Stimulated activated naive CD8-positive, alpha-beta T cell treated with anti-CD3 and anti-CD28 coated beads, Interleukin-15, Interleukin-2, amounts not matched to agents 100 ng/mL and 50 ng/mL, for 24 hours (primary cell): ENCODE measurements around the gene MTRR.
A peak's percentile ranks its signal among the peaks of the same experiment; 100 is the strongest.

Source experiments
- H3K27ac Mint-ChIP-seq: one replicate; pipeline ENCODE4 v1.8.0; 2021; ENCODE audit warnings: mild to moderate bottlenecking, mixed read lengths
- H3K27me3 Mint-ChIP-seq: one replicate; pipeline ENCODE4 v1.8.0; 2021; ENCODE audit warnings: mixed read lengths
- H3K36me3 Mint-ChIP-seq: one replicate; pipeline ENCODE4 v1.8.0; 2021; ENCODE audit warnings: low read depth, mixed read lengths
- H3K4me1 Mint-ChIP-seq: one replicate; pipeline ENCODE4 v1.8.0; 2021; ENCODE audit warnings: low read depth, mixed read lengths
- H3K4me3 Mint-ChIP-seq: one replicate; pipeline ENCODE4 v1.8.0; 2021; ENCODE audit warnings: mild to moderate bottlenecking, mixed read lengths
- H3K9me3 Mint-ChIP-seq: one replicate; pipeline ENCODE4 v1.8.0; 2021; ENCODE audit warnings: mixed read lengths

The MTRR gene

DNA sequence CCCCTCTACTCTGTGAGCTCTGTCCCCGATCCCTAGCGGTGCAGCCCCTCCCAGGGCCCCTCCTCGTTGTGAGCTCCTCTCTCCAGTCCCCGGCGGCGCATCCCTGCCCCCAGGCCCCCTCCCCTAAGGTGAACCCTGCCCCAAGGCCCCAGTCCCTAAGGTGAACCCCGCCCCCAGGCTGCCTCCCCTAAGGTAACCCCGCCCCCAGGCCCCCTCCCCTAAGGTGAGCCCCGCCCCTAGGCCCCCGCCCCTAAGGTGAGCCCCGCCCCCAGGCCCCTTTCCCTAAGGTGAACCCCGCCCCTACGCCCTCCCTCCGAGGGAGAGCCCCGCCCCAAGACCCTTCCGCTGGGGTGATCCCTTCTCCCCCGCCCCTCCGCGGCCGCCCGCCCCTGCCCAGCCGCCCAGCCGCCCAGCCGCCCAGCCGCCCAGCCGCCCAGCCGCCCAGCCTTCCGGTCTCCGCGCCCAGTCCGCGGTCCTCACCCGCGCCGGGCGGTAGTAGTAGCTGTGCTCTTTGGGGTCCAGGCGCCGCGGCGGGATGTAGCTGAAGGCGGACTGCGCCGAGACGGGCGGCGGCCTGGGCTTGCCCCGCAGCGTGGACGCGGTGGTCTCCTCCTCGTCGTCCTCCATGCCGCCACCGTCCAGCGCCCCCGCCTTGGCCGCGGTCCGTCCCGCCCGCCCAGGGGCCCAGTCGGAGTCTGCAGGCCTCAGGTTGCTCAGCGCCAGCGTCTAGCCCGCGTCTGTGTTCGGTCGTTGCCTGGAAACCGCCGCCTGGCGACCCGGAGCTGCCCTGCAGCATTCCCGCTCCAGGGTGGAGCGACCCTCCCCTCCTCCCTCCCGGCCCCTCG is 18.3 kb upstream of the MTRR start, which contains the start of gene CFAP90:
Gene CFAP90, minus strand, starts transcription at position 739 of the 845 bp plus-strand sequence. Its CDS starts 112 bp downstream, at position 627.
- Mint-ChIP-seq H3K27me3 (peaks cover 45% of the 10 kb centered on the region), H3K27ac (no peak within 1 kb of the TSS), H3K4me1 (peaks cover 13% of the 10 kb centered on the region), H3K36me3 (no peaks in the 10 kb centered on the region), H3K4me3 (peak within 1 kb of the TSS; percentile 71), H3K9me3 (no peaks in the 10 kb centered on the region)

- Mint-ChIP-seq H3K27me3 (peaks cover 44% of the 10 kb centered on the region), H3K4me1 (peaks cover 13% of the 10 kb centered on the region), H3K4me3 (peak overlapping the region; percentile 71), H3K9me3 (no peaks in the 10 kb centered on the region), H3K36me3 (no peaks in the 10 kb centered on the region), H3K27ac (no peak overlapping the region)
Measured at GRCh38 chr5:7851240-7851592, 17.7 kb upstream of the MTRR start.

DNA sequence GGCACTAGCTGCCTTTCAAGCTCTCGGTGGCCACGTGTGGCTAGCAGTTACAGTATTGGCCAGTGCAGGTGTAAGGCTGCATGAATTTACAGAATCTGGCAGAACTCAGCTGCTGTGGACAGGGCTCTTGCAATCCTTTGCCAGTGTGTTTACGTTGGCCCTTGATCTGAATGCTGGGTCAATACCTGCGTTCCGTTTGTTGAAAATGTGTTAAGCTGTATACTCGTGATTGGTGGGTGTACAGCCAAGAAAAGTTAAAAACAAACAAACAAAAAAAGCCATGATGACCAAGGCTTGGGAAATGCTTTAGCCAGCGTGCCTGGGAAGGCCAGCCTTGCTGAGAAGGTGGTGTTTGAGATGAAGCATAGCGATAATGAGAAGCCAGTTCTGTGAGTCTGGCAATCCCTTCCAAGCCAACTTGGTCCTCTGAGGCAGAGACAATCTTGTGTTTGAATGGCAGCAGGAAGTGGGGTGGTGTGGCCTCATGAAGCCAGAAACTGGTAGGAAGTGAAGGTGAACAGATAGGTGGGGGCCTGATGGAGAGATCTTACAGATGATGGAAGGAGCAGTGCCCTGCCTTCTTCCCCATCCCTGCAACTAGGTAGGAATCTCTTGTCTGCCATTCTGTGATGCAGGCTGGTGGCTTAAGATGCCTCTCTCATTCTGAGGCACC is 17.2 kb upstream of the MTRR start:
- no peak overlapping the region for H3K4me3 Mint-ChIP-seq
- peaks cover 39% of the 10 kb centered on the region for H3K27me3 Mint-ChIP-seq
- no peaks in the 10 kb centered on the region for H3K9me3 Mint-ChIP-seq
- no peaks in the 10 kb centered on the region for H3K36me3 Mint-ChIP-seq
- no peak overlapping the region for H3K27ac Mint-ChIP-seq
- peaks cover 13% of the 10 kb centered on the region for H3K4me1 Mint-ChIP-seq

DNA sequence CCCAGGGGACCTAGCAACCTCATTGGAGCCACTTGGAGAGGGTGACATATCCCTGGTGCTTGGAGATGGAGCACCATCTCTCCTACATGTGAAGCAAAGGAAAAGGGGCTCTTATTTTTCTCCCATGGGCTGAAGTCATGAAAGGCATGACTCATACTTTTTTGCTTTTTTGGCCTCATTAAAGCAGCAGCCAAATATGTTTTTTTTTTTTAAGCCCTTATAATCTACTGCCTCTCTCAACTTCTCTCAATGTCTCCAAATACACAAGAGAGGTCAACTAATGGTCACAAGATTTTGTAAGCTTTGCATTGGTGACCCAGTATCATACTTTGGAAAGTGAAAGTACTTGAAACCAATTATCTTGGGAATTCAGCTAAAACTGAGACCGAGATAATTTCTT is 16.4 kb upstream of the MTRR start:
- Mint-ChIP-seq H3K4me3 (no peak overlapping the region), H3K27me3 (peaks cover 34% of the 10 kb centered on the region), H3K4me1 (peaks cover 15% of the 10 kb centered on the region), H3K36me3 (peaks cover 2% of the 10 kb centered on the region), H3K27ac (no peak overlapping the region), H3K9me3 (no peaks in the 10 kb centered on the region)

DNA sequence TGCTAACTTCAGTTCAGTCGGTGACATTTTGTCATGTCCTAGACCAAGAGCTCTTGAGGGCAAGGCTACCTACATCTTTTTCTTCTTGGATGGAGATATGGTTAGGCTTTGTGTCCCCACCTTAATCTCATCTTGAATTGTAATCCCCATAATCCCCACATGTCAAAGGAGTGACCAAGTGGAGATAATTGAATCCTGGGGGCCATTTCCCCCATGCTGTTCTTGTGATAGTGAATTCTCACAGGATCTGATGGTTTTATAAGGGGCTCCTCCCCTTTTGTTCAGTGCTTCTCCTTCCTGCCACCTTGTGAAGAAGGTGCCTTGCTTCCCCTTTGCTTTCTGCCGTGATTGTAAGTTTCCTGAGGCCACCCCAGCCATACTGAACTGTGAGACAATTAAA is 16.0 kb upstream of the MTRR start:
- peaks cover 19% of the 10 kb centered on the region for H3K4me1 Mint-ChIP-seq
- no peak overlapping the region for H3K4me3 Mint-ChIP-seq
- H3K36me3 Mint-ChIP-seq: peaks cover 7% of the 10 kb centered on the region
- peaks cover 31% of the 10 kb centered on the region for H3K27me3 Mint-ChIP-seq
- H3K27ac Mint-ChIP-seq: no peak overlapping the region
- H3K9me3 Mint-ChIP-seq: no peaks in the 10 kb centered on the region

DNA sequence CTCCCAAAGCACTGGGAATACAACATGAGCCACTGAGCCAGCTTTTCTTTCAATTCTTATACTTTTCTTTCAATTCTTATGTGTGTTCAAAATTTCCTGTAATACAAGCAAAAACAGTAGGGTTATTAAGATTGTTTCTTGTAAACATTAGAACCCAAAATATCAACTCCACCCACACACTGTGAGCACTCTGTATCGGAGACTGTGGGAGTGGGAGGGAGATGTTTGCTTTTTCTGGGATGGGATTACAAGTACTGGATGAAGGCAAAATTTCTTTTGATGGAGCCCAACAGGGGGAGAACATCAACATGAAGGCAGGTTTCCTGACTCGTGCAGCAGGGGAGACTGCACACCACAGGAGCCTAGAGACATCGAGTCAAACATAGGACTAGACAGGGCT is 13.3 kb upstream of the MTRR start:
- no peaks in the 10 kb centered on the region for H3K9me3 Mint-ChIP-seq
- peaks cover 16% of the 10 kb centered on the region for H3K27me3 Mint-ChIP-seq
- H3K4me1 Mint-ChIP-seq: peaks cover 27% of the 10 kb centered on the region
- no peak overlapping the region for H3K27ac Mint-ChIP-seq
- H3K36me3 Mint-ChIP-seq: peaks cover 33% of the 10 kb centered on the region
- H3K4me3 Mint-ChIP-seq: no peak overlapping the region

GRCh38 chr5:7856855-7857254 is 12.1 kb upstream of the MTRR start:
- Mint-ChIP-seq H3K9me3 (no peaks in the 10 kb centered on the region), H3K4me1 (peaks cover 20% of the 10 kb centered on the region), H3K27me3 (peaks cover 8% of the 10 kb centered on the region), H3K36me3 (peaks cover 43% of the 10 kb centered on the region), H3K4me3 (no peak overlapping the region), H3K27ac (no peak overlapping the region)

- Mint-ChIP-seq H3K9me3 (no peaks in the 10 kb centered on the region), H3K36me3 (peaks cover 46% of the 10 kb centered on the region), H3K27me3 (peaks cover 3% of the 10 kb centered on the region), H3K4me3 (no peak overlapping the region), H3K27ac (no peak overlapping the region), H3K4me1 (peaks cover 16% of the 10 kb centered on the region)
Measured at GRCh38 chr5:7857361-7857760, 11.6 kb upstream of the MTRR start.

DNA sequence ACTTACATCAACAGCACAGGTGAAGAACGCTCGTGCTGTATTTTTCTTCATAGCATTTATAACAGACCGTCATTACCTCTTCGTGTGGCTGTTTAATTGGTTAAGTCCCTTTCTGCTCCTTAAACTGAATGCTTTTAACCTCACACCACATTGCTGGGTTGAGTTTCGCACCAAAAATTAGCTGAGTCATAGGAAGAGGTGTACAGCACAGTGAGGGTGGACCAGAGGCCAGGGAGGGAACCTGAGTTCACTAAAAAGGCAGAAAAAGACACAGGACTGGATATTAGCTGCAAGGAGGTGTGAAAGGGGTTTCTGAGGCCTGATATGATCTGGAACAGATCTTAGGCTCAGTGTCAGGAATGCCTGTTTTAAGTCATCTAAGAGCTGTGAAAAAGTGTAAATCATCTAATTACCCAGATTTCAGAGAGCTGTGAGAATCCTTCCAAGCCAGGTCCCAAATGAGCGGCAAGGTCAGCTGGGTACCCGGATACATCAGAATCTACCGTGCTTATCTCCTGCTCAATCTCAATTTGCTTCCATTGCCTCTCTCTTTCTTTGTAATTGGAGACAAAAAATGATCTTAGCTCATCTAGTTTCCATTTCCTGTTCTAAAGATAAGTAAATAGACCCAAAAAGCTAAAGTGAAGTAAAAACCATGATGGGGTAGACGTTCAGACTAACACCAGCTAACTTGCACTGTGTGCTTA is 10.9 kb upstream of the MTRR start:
- no peak overlapping the region for H3K4me3 Mint-ChIP-seq
- peak overlapping the region; percentile 58 for H3K27ac Mint-ChIP-seq
- H3K4me1 Mint-ChIP-seq: peaks cover 13% of the 10 kb centered on the region
- no peaks in the 10 kb centered on the region for H3K9me3 Mint-ChIP-seq
- H3K36me3 Mint-ChIP-seq: peaks cover 53% of the 10 kb centered on the region
- no peaks in the 10 kb centered on the region for H3K27me3 Mint-ChIP-seq

DNA sequence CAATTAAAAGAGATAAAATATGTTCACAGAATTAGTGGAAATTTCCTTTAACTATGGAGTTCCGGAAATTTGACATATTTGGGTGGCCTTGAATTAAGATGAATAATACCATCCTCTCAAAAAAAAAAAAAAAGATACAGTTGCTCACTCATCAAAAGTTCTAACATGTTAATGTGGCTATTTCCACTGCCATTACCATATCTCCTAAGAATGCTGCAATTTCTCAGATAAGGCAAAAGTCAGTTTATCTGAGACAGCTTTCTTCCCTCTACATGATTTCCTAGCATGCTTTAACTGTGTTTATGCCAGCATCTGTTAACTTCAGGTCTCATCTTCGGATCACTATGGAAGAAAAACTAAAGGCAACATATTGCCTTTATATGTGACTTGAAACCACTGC is 2.8 kb upstream of the MTRR start:
- H3K36me3 Mint-ChIP-seq: peaks cover 74% of the 10 kb centered on the region
- H3K9me3 Mint-ChIP-seq: no peaks in the 10 kb centered on the region
- H3K27ac Mint-ChIP-seq: no peak overlapping the region
- peak overlapping the region; percentile 30 for H3K4me3 Mint-ChIP-seq
- H3K4me1 Mint-ChIP-seq: peaks cover 55% of the 10 kb centered on the region
- H3K27me3 Mint-ChIP-seq: no peaks in the 10 kb centered on the region

GRCh38 chr5:7867260-7867659 is 1.7 kb upstream of the MTRR start:
- H3K27ac Mint-ChIP-seq: no peak overlapping the region
- H3K9me3 Mint-ChIP-seq: no peaks in the 10 kb centered on the region
- peak overlapping the region; percentile 100 for H3K4me3 Mint-ChIP-seq
- peaks cover 76% of the 10 kb centered on the region for H3K36me3 Mint-ChIP-seq
- H3K27me3 Mint-ChIP-seq: no peaks in the 10 kb centered on the region
- H3K4me1 Mint-ChIP-seq: peaks cover 66% of the 10 kb centered on the region

GRCh38 chr5:7868427-7868772 is 548 bp upstream of the MTRR start:
- Mint-ChIP-seq H3K27ac (peak overlapping the region; percentile 95), H3K4me1 (peaks cover 77% of the 10 kb centered on the region), H3K27me3 (no peaks in the 10 kb centered on the region), H3K4me3 (peak overlapping the region; percentile 100), H3K36me3 (peaks cover 71% of the 10 kb centered on the region), H3K9me3 (no peaks in the 10 kb centered on the region)

- H3K4me3 Mint-ChIP-seq: peak overlapping the region; percentile 100
- peaks cover 74% of the 10 kb centered on the region for H3K36me3 Mint-ChIP-seq
- no peaks in the 10 kb centered on the region for H3K9me3 Mint-ChIP-seq
- H3K4me1 Mint-ChIP-seq: peaks cover 88% of the 10 kb centered on the region
- H3K27ac Mint-ChIP-seq: peak overlapping the region; percentile 81
- no peaks in the 10 kb centered on the region for H3K27me3 Mint-ChIP-seq
Measured at GRCh38 chr5:7869474-7870136, 657 bp downstream of the MTRR start.

- Mint-ChIP-seq H3K4me3 (peak overlapping the region; percentile 100), H3K27me3 (no peaks in the 10 kb centered on the region), H3K27ac (no peak overlapping the region), H3K4me1 (peaks cover 78% of the 10 kb centered on the region), H3K9me3 (no peaks in the 10 kb centered on the region), H3K36me3 (peaks cover 74% of the 10 kb centered on the region)
Measured at GRCh38 chr5:7871653-7872052, 2.7 kb downstream of the MTRR start.
